ENCODE data around the gene NDUFAF7.
"Not testable (repeated sequence)": the region's sequence is repeated elsewhere in the genome, so short reads cannot be mapped to it uniquely, and the experiment has no call there.

NDUFAF7 gene

DNA sequence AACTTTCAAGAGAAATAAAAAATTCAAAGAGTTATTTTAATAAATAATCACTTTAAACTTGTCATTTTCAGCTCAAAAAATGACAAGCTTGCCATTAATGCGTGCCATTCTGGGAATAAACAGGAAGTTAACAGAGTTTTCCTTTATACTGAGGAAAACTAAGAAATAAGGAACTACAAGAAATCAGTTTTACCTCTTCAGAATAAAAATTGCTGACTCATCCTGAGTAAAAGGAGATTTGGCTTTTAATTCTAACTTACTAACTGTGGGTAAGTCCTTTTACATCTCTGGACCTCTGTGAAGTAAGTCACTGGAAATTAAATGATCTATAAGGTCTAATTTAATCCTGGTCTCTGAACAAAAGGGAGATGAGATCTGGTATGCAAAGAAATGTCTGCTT lies 16.2 kb upstream of the NDUFAF7 start:
- no peak for DNase-seq

DNA sequence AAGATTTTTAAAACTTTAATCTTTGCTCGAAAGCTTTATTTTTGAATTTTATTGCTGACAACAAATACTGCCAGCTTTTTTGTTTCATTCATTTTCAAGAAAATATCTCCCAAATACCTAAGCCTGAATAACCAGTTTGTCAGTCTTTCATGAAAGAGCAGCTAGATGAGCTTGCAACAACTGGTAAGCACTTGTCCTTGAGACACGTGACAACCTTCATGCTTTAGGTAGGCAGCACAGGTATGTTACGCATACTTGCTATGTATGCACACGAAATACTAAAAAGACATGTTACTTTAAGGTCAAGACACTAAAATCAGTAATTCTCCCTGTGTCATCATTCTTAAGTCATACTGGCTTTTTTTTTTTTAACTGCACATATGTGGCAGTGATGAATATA lies 12.4 kb upstream of the NDUFAF7 start:
- no peak for DNase-seq

DNA sequence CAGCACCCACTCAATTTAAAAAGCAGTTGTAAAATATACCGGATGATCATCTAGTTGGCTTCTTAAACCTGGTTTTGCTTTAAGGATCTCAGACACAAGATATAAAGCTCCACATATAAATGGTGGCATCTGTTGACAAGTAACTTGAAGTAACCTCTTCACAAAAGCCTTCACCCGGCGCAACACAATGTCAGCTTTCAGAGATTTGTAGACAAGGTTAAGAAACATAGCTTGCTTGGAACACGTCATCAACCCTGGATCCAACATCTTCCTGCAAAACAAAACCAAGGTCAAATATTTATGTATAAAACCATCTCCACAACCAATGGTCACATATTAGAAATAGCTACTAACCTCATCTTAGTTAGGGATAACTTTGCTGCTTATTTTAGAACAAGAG lies 8.3 kb upstream of the NDUFAF7 start:
- no peak for DNase-seq

DNA sequence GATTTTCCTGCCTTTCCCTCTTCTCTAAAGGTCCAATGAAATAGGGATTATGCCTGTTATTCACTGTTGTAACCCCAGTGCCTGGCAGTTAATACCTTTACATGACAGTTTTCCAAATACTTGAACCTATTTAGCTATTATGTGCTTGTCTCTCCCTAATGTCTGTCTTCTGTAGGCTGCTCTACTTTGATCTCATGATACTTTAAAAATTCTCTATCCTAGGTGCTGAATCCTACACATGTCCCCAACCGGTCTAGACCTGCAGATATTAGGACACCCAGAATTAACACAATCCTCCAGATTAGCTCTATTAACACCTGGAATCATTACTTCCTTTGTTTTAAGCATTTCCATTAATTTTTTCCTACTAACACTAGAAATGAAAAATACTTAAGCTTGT lies 7.4 kb upstream of the NDUFAF7 start:
- DNase-seq = no peak

DNA sequence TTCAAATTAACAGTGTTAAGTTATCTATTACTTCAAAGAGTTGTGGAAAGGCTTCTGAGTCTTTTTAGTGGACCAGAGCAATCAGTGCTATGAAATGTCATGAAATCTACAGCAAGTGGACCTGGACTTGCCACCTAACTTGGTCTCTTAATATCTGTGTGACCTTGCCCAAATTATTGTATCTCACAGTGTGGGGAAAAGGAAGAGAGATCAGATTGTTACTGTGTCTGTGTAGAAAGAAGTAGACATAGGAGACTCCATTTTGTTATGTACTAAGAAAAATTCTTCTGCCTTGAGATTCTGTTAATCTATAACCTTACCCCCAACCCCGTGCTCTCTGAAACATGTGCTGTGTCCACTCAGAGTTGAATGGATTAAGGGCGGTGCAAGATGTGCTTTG lies 6.3 kb upstream of the NDUFAF7 start:
- DNase-seq = not testable (repeated sequence)

DNA sequence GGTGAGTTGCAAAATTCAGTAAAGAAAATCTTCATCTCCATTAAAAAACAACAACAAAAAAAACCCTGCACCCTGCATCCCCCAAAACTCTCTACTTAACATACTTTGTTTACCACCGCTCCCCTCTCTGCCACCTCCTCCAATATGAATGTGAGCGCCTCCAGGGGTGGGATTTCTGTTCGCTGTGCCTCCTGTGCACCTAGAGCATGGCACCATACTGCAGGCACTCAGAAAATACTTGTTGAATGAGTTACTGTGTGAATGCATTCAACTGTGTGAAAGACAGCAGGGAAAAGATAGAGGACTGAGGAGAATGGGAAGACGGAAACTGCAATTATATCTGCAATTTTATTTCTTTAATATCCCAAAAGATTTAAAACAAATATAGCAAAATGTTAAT lies 4.6 kb upstream of the NDUFAF7 start:
- no peak for DNase-seq

DNA sequence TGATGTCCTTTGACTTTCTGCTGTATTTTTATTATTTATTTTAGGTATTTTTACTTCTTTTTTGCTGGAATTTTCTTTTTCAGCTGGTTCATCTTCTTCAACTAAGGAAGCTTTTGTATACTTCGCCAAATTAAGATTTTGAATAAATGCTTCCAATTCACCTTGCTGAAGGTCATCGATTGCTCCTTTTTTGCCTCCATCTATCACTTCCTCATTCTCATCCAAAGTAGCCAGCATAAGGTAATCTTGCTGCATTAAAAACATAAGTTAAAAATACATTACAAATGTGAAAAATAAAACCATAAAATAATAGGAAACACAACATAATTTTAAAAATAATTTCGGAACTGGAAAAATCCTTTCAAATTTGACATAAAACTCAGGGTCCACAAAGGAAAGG lies 2.7 kb upstream of the NDUFAF7 start:
- no peak for DNase-seq

DNA sequence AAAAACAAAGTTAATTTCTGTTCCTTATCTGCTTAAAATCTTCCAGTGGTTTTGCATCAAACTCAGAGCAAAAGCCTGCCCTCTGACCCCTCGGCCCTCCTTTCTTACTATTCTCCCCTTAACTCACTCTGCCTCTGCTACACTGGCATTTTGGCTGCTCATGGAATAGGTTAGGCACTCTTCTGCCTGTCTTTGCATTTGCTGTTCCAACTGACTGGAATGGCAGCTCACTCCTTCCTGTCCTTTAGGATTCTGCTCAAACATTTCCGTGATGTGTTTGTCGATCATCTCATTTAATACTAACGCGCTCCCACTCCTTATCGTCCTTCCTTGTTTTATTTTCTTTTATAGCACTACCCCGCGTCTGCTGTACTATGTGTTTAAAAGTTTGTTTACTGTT lies 877 bp upstream of the NDUFAF7 start:
- no peak for DNase-seq

DNA sequence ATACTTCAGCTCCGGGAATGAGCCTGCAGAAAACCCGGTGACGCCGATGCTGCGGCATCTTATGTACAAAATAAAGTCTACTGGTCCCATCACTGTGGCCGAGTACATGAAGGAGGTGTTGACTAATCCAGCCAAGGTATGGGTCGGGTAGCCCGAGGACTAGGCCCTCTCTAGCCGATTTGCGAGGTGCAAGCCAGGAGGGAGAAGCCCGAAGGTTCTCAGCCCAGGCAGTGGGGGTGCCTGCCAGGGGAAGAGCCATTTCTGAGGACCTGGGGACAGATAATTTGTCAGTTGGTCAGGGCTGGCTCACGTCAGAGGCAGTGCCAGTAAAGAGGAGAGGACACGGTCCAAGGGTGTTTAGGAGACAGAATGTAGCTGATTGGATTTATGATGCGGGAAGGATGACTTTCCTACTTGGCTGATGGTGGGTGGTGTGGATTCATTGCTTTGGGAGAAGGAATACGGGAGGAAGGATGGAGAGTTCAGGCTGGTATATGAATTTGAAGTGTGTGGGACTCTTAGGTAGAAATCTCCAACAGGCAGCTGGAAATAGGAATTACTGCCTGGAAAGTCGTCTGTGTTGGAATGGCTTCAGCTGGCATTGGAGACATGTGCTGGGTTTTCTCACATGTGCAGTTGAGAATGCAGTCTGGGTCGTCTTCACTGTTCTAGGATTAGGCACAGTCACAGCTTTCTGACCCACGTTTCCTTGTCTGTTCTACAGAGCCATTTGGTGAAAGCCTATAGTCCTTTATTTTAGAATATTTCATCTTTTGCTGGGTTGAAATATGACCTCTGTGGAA lies 874 bp downstream of the NDUFAF7 start:
- DNase-seq = no peak

DNA sequence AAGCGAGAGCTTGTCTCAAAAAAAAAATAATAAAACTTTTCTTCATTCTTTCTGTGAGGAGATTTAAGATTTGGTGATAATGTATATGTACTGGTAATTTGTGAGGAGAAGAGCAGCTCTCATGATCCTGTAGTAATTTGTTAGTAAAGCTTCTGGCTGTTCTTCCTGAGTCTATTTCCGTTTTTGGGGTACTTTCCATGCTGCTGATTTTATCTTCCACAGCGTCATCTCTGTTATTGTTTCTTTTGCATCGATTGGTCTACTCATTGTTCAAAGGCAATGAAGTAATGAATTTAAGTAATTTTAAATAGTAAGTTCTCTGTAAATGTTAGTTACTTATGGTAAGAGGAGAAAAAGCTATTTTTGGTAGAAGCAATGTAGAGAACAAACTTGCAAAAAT lies 12.0 kb downstream of the NDUFAF7 start:
- DNase-seq = no peak

DNA sequence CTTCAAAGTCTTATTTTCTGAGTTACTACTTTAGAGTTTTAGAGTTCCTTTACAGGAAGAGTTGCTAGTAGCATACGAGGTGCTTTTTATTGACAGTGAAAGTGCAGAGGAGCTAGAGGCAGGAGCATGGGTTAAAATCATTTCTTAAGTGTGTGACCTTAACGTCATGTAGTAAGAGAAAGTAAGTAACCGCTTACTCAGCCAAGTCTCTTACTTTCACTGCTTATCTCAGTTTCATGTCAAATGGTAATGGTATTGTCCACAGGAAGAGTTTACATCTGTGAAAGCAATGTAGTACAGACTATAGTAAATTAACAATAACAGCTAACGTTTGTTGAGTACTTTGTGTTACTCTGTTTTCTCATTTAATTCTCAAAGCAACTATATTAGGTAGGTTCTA lies 12.6 kb downstream of the NDUFAF7 start:
- DNase-seq = no peak

DNA sequence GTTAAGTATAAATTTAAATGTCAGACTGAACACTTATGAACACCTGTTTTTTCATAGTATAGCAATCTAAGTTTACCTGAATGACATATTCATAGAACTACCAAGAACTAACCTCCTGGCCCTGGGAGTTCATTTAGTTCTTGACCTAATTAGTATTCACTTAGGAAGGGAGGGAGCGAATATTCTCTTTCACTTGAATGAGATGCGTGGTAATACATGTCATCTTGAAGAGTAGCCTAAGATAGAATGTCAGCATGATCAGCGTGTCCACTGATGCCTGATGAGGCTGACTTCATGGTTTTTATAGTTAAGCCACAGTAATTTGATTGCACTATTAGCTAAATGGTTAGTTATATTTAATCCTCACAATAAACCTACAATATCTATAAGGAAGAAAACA lies 13.3 kb downstream of the NDUFAF7 start:
- no peak for DNase-seq

DNA sequence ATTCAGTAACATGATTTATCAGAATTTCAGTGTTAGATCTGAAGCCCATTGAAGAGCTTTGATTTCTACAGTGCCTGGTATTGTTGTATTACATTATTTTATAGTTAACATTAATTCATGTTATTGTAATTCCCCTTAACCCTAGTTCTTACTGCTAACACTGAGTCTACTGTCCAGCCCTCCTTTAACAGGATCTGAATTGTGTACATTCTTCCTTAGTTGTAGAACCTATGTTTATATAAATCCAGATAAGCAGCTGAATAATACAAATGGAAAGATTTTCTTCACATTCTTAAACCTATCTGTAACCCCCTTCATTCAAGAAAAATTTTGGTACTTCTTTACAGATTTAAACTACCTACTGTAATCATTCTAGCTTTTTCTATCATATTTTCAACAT lies 14.7 kb downstream of the NDUFAF7 start:
- no peak for DNase-seq

DNA sequence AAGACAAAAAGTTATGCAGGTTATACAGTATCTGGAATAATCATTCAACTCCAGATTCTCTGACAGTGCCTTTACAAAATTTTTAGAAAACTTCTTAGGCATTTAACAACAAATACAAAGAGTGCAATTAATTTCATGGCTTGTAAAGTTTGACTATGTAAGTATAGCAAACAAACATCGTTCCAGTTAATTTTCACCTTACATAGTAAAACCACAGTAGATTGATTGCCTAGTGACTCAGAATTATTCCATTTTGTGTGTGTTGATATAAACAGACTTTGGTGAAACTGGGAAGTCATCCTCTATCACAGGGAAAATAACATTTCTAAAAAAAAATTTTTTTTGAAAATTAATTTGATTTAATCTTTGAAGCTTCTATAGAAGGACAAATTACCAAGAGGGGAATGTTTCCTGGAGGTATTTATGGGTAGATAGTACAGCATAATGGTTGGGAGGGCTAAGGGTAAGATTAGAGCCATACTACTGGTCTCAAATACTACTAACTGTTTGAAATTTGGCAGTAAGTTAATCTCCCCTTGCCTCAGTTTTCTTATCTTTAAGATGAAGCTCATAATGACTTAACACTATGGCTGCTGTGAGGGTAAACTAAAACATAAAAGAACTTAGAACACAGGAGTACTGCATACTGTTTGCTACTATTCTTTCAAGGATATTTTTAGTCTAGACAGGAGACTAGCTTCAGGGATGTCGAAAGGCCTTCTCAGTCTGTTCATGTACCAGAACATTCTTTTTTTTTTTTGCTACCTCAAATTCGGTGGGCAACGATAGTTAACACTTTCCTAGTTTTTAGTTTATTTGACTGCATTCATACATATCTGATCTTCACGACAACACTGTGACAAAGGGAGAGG lies 19.6 kb downstream of the NDUFAF7 start:
- no peak for DNase-seq

DNA sequence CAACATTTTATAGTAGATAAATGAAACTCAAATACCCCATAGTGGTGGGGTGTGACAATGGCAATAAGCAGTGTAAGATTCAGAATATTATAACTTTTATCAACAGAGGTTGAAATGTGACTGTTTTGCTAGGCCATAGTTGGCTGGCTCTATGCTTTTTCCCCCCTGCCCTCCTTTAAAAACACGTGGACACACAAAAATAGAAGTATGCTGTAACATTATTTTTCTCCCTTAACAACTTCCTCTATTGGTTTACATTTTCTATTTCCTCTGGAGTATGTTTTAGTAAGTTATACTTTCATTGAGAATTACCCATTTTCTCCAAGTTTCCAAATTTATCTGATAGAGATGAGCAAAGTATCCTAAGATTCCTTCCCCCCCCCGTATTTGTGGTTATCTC lies 31.1 kb downstream of the NDUFAF7 start:
- no peak for DNase-seq

DNA sequence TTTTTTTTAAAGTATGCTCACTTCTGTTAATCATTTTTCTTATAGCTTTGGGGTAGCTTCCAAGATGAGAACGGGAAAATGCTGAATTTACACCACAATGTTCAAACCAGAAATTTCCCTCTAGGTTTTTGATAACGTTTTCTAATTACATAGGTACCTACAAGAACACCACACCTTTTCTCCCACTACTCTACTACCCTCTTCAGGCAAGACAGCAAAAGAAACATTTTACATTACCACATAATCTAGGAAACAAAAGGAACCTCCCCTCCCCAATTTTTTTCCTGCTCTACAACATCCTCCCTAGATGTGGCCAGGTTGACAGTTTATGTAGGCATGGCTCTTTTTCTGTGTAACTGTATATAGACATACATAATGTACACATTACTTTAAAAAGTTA lies 32.4 kb downstream of the NDUFAF7 start:
- no peak for DNase-seq

DNA sequence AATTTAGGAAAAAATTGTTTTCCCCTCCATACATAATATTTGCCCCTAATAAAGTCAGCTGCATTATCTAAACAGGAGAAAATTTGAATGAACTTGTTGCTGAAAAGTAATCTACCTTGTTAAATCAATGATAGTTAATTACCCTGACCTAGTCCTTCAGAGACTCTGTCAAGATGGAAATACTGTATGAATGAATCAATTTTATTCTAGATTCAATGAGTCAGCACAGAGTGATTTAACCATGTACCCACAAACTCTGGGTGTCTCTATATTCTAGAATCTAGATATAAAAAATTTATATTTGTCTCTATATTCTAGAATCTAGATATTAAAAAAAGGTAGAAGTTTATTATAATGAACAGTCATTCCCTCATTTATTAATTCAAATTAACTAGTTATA lies 36.2 kb downstream of the NDUFAF7 start:
- no peak for DNase-seq

DNA sequence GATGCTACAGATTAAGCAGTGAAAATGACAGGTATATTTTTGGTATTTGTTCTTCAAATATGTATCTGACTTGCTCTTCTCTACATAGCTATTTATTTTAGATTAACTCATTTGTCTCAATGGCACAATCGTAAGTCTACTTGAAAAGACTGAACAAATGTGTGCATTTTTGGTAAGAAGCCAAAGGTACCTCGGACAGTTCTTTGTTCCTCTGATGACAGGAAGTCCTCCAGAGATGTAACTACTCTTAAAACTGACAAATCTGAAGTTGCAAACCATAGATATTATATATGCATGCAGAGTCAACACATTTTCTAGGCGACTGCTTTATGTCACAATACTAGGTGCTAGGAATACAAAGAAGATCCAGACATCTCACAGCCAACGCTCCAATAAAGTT lies 36.7 kb downstream of the NDUFAF7 start:
- DNase-seq = no peak

DNA sequence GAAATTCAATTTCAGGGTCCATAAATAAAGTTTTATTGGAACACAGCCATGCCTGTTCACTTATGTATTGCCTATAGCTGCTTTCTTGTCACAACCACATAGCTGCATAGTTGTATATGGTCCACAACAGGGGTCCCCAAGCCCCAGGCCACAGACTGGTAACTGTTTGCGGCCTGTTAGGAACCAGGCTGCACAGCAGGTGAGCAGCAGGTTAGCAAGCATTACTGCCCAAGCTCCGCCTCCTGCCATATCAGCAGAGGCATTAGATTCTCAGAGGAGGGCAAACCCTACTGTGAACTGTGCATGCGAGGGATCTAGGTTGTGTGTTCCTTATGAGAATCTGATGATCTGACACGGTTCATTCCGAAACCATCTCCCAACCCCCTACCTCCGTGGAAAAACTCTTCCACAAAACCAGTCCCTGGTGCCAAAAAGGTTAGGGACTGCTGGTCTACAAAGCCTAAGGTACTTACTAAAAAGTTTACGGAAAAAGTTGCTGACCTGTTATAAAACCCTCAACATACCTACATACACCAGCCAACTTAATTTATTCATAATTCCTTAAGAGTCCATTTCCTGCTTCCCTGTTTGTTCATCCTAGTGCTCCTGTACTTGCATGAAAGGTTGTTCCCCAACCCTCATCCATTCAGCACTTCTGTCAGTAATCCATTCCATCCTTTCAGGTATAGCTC lies 40.1 kb downstream of the NDUFAF7 start:
- DNase-seq = no peak

DNA sequence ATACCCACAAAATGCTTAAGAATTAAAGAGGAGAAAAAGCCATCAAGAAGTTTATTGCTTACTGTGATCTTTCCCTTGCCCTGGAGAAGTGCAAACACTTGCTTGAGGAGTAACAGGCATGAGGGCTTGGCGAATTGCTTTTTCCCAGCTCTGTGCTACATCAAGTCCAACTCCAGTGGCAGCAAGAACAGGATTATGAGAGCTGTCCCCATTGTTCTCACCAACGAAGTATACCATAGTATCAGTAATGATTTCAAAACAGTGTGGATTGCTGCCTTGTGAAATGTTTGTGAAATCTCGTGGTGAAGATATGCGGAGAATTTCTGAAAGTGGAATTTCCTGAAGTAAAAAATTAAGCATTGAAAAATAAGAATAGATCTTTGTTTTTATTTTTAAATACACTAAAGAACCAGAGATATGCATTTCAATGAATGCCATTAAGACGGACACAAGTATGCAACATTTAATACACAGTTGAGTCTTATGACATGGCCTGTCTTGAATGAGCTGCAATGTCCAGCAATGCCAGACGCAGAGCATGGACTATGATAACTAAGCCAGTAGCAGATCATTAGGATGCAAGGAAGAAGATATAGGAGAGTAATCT lies 43.0 kb downstream of the NDUFAF7 start:
- no peak for DNase-seq

DNA sequence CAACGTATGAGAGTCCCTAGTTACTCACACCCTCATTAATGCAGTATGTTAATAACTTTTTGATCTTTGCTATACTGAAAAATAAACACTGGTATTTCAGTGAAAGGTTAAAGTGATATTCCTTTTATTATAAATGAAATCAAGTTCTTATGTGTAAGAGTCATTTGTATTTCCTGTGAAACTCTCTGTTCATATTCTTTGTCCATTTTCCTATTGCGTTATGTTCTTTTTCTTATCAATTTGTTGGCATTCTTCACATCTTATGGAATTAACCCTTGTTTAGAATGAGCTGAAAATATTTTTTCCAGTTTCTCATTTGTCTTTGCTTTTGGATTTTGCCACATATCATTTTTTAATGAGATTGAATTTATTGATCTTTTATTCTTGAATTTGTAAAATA lies 44.8 kb downstream of the NDUFAF7 start:
- no peak for DNase-seq

DNA sequence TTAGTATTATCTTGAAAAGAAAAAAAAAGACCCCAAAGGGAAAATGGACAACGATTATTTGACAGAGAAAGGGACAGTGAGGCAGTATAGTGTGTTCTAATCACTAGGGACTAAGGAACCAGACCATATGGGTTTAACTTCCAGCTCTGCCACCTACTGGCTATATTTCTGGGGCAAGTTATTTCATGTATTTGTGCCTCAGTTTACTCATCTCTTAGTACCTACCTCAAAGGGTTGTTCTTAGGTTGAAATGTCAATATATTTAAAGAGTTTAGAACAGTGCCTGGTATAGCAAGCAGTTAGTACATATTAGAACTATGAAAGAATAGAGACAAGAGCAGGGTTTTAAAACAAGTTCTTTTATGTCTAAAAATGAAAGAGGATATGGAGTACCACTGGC lies 50.5 kb downstream of the NDUFAF7 start:
- no peak for DNase-seq

DNA sequence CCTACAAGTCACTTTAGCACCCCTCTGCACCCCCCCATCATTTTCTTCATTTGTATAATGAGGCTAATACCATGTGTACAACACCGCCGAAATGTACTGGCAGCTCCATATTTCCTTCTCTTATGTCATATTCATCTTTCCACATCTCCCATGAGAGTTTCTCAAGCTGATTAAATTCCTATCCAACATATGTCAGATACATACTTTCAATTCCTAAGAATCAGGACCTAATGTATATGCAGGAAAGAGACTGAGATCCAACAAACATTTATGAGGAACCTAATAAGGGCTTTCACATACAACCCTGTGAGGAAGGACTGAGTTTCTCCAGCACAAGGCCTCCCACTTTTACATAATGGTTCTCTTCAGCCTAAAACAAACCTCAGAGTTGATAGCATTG lies 51.3 kb downstream of the NDUFAF7 start:
- no peak for DNase-seq
